HEK293T (cell line): Measurements from ENCODE around the gene GAD1.

ENCODE experiments used
- BHLHE40 ChIP-seq: fragments of 450-650 bp; IDR thresholded peaks from 2 replicates; pipeline ENCODE4 v1.6.1; 2016; ENCODE audit warnings: mild to moderate bottlenecking, moderate library complexity, borderline replicate concordance
- CTBP1 ChIP-seq: fragments of 450-650 bp; IDR thresholded peaks from 2 replicates; pipeline ENCODE4 v1.6.1; 2016; ENCODE audit warnings: borderline replicate concordance
- ELF4 ChIP-seq: fragments of 450-650 bp; IDR thresholded peaks from 2 replicates; pipeline ENCODE4 v1.6.1; 2017; ENCODE audit warnings: antibody characterized with exemption
- FOXK2 ChIP-seq: fragments of 450-650 bp; IDR thresholded peaks from 2 replicates; pipeline ENCODE4 v1.6.1; 2016; ENCODE audit warnings: mild to moderate bottlenecking
- HDGF ChIP-seq: fragments of 450-650 bp; IDR thresholded peaks from 2 replicates; pipeline ENCODE4 v1.6.1; 2017; ENCODE audit warnings: antibody characterized with exemption, borderline replicate concordance
- L3MBTL2 ChIP-seq: fragments of 450-650 bp; conservative IDR thresholded peaks from 2 replicates; pipeline ENCODE4 v1.6.1; 2016; ENCODE audit warnings: mild to moderate bottlenecking
- LEF1 ChIP-seq: fragments of 450-650 bp; IDR thresholded peaks from 2 replicates; pipeline ENCODE4 v1.6.1; 2017; ENCODE audit warnings: mild to moderate bottlenecking, borderline replicate concordance
- PKNOX1 ChIP-seq: fragments of 450-650 bp; IDR thresholded peaks from 2 replicates; pipeline ENCODE4 v1.6.1; 2016
- SP1 ChIP-seq: fragments of 450-650 bp; IDR thresholded peaks from 2 replicates; pipeline ENCODE4 v1.6.1; 2017
- SUZ12 ChIP-seq: fragments of 450-650 bp; IDR thresholded peaks from 2 replicates; pipeline ENCODE4 v1.6.1; 2016; ENCODE audit warnings: mild to moderate bottlenecking
- TARDBP ChIP-seq: fragments of 450-650 bp; IDR thresholded peaks from 2 replicates; pipeline ENCODE4 v1.6.1; 2016
- ZNF384 ChIP-seq: fragments of 450-650 bp; IDR thresholded peaks from 2 replicates; pipeline ENCODE4 v1.6.1; 2016

DNA sequence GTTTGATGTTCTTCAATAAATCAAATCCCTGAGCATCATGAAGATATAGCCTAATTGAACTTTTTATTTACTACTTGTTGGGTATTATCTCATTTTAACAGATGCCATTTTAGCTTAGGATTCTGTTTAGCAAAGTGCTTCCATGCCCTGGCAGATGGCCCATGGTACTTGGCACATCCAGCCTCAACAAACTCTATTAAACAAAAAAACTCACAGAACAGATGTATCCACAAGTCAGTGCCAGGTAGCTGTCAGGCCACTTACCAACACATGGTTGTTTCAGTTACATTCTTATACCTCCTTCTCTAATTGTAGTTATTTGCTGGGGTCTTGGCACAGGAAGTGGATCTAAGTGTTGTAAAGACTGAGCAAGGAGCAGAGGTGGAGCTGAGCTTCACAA is 29.6 kb downstream of the GAD1 start:
- TF ChIP-seq SP1 (no peak), BHLHE40 (no peak), L3MBTL2 (no peak), CTBP1 (no peak), TARDBP (no peak), FOXK2 (no peak), LEF1 (no peak), ELF4 (no peak), ZNF384 (no peak), PKNOX1 (no peak), SUZ12 (no peak), HDGF (no peak)
